Esophagus mucosa (tissue), 1 donor: ENCODE results near the gene GGNBP2. TPM values are rescaled to one million over a fixed set of nuclear protein-coding genes. Genes with fewer than 3 reads are reported as not detected.
A peak's percentile ranks its signal among the peaks of the same experiment; 100 is the strongest.
"Not testable (repeated sequence)": the region's sequence is repeated elsewhere in the genome, so short reads cannot be mapped to it uniquely, and the experiment has no call there.

ENCODE experiments used
- ATAC-seq: fragments of 200-7000 bp; cut with Tn5 transposase; one replicate; pipeline ENCODE4 v1.9.1; 2020
- total RNA-seq: library from RNA; stranded (reverse); gene quantifications from one replicate; pipeline ENCODE4 v1.2.4, GENCODE V29; 2023
- donor health status: DM: yes; HTN: yes; CAD: no.

GGNBP2 gene
- total RNA-seq, 1 donor from 2014 or later = 43.6 TPM

DNA sequence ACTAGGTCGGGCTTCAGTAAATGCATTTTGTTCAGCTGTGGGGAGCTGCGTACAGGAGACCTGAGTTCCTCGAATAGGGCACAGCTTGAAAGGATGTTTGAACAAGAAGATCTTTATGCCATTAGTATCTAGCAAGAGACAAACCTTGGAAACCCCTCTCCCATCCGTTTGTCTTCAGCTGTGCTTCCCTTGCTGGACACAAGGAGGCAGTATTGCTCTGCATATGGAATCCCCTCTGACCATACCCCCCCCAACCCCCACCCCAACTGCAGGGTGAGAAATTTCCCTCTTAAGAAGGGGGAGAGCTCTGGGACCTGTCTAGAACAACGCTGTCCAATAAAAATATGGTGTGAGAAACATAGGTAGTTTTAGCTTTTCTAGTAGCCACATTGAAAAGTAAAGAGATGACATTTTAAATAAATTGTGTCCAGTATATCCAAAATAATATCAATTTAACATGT, 58.2 kb downstream of the GGNBP2 start:
- no peak for ATAC-seq

- ATAC-seq = not testable (repeated sequence)
Observed at GRCh38 chr17:36605028-36605427, 60.3 kb downstream of the GGNBP2 start.

GRCh38 chr17:36608280-36608679, 63.6 kb downstream of the GGNBP2 start:
- ATAC-seq = no peak

GRCh38 chr17:36608794-36609497, 64.2 kb downstream of the GGNBP2 start:
- peak; percentile 63 for ATAC-seq

- no peak for ATAC-seq
Observed at GRCh38 chr17:36609498-36609862, 64.8 kb downstream of the GGNBP2 start.

DNA sequence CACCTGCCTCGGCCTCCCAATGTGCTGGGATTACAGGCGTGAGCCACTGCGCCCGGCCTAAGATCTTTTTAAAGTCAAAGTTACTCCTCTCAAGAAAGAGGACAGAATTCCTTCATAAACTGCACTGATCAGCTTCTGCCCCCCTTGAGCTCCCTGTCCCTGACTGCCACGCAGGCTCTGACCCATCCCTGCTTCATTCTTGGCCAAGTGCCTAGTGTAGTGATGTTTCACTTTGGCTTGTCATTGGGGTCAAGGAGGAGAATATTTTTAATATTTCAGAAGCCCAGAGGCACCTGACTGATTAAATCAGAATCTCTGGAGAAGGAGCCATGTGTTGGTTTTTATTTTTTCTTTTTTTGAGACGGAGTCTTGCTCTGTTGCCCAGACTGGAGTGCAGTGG, 65.8 kb downstream of the GGNBP2 start:
- no peak for ATAC-seq

DNA sequence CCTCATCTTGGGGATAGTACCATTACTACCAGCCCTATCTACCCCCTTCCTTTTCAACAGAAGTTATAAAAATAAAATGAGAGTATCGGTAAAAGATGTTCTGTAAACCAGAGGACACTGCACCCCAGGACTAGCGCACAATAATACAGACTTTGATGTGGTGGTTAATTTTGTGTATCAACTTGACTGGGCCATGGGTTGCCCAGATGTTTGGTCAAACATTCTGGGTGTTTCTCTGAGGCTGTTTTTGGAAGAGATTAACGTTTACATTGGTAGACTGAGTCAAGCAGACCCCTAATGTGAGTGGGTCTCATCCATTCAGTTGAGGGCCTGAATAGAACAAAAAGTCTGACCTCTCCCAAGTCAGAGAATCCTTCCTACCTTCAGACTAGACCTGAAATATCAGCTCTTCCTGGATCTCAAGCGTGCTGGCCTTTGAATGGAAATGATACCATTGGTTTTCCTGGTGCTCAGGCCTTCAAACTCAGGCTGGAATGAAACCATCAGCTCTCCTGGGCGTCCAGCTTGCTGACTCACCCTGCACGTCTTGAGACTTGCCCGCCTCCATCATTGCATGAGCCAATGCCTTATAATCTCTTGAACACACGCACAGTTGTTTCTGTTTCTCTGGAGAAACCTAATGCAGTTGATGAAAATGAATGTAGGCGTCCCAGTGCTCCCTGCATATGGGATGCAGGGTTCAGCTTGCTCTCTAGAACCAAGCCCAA, 66.8 kb downstream of the GGNBP2 start:
- peak; percentile 76 for ATAC-seq

- no peak for ATAC-seq
Observed at GRCh38 chr17:36612323-36612722, 67.6 kb downstream of the GGNBP2 start.

GRCh38 chr17:36613155-36613554, 68.4 kb downstream of the GGNBP2 start:
- ATAC-seq = no peak

- no peak for ATAC-seq
Observed at GRCh38 chr17:36614081-36614480, 69.4 kb downstream of the GGNBP2 start.

DNA sequence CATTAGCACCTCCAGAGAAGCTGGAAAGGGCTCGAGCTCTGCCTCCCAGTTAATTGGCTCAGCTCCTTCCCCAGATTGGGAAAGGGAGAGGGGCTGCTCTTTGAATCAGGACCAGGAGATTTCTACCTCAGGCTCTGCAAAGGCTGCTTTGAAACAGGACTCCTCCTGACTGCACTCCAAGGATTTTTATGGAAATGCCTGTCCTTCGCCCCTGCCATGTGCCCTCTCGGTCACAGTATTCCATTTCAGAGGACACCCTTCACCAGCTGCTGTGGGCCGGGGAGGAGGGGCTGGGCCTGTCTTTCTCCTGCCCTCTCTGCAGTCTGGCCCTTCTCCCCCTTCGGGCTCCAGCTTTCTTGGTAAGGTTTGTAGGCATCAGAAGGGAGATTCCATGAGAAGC, 70.2 kb downstream of the GGNBP2 start:
- no peak for ATAC-seq

GRCh38 chr17:36616061-36617029, 71.6 kb downstream of the GGNBP2 start:
- no peak for ATAC-seq

- no peak for ATAC-seq
Observed at GRCh38 chr17:36617773-36618172, 73.1 kb downstream of the GGNBP2 start.

DNA sequence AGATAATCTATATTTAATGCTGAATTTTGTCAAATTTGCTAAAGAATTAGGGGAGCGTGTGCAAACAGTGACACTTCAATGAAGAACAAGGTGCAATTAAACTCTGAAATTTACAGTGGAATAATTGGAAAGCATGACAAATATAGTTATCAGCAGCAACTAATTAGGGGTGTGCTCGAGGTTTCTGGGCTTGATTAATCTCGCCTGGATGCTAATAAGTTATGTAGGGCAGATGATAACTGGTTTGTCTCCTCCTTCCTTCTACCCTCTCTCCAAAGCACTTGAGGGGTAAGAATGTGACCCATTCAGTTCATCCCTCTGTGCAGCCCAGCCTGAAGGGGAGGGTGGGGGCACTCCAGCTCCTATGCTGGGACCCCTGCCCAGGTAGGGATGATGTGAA, 78.6 kb downstream of the GGNBP2 start:
- ATAC-seq = no peak

DNA sequence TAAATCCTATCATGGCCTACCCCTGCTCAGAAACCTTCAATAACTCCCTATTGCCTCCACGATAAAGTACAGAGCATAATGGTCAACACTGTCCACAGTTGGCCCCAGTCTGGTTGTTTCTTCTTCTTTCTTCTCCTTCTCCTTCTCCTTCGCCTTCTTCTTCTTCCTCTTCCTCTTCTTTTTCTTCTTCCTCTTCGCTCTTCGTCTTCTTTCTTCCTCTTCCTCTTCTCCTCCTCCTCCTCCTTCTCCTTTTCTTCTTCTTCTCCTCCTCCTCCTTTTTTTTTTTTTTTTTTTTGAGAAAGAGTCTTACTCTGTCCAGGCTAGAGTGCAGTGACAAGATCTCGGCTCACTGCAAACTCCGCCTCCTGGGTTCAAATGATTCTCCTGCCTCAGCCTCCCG, 80.5 kb downstream of the GGNBP2 start:
- ATAC-seq = no peak

GRCh38 chr17:36627101-36627500, 82.4 kb downstream of the GGNBP2 start:
- no peak for ATAC-seq

DNA sequence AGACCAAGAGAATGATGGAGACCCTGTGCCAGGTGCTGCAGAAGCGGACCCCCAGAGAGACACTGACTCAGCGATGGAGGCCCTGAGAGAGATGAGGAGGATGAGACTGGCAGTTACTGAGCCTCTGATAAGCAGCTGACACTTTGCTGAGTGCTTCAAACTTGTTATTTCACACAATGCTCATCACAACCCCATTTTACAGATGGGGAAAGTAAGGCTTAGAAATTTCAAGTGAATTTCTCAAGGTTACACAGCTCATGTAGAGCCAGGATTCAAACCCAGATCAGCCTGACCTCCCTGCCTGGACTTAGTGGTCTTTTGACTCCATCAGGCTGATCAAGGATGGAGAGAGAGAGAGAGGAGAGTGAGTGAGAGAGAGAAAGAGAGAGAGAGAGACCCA, 83.9 kb downstream of the GGNBP2 start:
- ATAC-seq = no peak

DNA sequence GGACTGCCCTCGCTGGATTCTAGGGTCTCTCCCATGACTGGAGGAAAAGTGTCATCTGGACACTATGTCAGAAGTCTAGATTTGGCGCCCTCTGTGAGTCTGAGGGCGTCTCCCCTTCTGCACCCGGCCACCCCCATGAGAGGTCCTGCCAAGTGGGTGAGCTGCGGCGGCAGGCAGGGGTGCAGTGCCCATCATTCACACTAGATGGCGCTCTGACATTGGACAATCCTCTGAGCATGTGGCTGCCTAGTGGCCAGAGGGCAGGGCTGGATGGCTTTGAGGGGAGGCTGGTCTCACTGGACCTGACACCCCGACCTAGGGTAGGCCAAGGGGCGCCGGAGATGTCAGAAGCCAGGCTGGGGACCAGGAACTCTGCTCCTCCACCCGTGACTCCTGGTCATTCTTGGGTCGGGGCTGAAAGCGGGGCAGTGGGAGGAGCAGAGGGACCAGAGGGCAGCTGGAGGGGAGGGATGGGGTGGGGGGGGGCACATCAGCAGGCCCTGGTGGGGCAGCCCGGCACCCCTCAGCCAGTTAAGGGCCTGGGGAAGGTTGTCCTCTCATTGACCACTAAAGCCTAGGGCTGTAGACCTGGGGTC, 84.6 kb downstream of the GGNBP2 start:
- peak; percentile 87 for ATAC-seq

DNA sequence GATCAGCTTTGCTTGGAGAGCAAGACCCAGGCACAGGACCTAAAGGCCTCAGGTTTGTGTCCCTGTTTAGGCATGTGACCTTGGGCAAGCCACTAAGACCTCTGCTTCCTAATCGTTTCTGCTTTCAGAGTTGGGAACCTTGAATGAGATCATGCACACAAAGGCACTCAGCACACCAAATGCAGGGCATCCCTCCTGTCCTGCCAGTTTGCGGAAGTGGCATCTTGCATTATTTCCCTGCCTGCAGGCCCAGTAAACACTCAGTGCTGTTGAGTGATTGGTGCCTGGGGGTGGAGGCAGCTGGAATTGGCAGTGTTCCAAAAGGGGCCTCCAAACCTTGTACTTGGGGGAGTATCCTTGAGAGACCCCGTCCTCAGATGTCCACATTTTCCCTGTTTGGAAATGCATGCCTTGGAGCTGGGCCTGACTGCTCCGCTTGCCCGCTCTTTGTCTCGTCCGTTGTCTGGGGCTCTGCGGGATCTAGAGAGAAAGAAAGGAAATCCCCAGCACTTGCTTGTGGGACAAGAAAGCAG, 85.3 kb downstream of the GGNBP2 start:
- ATAC-seq = no peak

- no peak for ATAC-seq
Observed at GRCh38 chr17:36631022-36631421, 86.3 kb downstream of the GGNBP2 start.

GRCh38 chr17:36632916-36633771, 88.4 kb downstream of the GGNBP2 start:
- no peak for ATAC-seq
